GM19351 (cell line): ENCODE data around the gene SLC6A5.

Source experiments
- ATAC-seq: cut with Tn5 transposase; IDR thresholded peaks from one replicate; pipeline ENCODE4 v1.9.1; 2021; ENCODE audit warnings: mild to moderate bottlenecking, moderate library complexity; ENCODE audit not compliant: unreplicated experiment

The SLC6A5 gene

DNA sequence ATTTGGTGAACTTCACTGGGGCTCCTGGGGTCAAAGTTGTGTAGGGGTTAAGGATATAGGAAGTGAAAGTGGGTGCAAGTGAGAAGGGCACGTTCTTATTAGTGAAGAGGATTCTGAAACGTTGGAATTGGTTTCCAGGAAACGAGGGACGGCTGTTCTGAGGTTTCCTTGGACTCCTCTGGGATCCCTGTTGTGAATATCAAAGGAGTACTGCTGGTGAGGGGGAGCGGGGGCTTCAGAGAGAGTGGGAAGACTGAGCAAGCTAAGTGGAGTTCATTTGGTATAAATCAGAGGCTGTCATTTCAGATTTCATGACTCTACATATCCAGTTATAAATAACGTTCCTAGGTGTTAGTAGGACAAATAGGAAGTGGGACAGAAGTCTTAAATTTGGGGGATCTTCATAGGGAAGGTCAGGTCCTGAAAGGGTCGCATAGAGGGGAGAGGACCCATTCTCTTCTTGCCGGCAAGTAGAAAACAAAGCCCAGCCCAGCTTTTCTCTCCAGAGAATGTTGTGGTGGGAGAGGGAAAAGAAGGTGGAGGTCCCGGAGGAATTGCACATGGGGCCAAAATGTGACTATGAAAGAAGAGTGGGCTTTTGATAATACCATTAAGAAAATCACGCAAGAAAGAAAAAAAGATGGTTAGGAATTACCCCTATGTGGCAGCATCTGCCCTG, 68.9 kb downstream of the SLC6A5 start:
- no peak for ATAC-seq

DNA sequence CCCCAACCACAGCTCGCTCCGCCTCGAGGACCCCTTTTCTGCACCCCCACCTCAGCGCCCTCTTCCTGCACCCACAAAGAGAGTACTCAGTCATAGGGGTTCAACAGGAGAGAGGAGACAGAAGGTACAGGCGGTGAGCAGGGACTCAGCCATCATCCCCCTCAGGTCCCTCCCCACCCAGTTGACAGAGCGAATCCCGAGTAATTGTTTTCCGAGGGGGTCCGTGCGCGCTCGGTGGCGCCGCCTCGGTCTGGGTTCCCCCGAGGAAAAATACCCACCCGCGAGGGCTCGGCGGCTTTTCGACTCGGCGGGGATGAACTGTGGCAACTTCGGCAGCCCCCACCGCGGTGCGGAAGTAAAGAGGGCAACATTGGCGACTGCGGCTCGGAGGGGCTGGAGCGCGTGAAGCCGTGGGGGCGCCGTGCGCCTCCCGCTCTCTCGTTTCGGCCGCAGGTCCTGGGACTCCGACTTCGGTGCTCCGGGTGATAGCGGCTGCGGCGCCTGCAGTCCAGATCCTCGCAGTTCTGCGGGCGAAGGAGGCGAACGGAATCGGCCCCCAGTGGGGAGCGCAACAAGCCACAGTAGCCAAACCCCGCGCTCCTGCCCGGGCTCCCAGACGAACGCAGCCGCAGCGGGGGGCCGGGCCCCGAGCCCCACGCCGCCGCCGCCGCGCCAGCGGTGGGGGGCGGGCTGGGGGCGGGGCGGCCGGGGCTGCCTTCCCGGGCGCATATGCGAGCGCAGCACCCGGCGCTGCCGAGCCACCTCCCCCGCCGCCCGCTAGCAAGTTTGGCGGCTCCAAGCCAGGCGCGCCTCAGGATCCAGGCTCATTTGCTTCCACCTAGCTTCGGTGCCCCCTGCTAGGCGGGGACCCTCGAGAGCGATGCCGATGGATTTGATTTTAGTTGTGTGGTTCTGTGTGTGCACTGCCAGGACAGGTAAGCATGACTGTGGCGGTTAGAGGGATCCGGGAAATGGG, 69.7 kb downstream of the SLC6A5 start, which contains the start of gene NELL1:
Gene NELL1 (plus strand): TSS at position 743 of the 976 bp plus-strand sequence.
- ATAC-seq = no peak

DNA sequence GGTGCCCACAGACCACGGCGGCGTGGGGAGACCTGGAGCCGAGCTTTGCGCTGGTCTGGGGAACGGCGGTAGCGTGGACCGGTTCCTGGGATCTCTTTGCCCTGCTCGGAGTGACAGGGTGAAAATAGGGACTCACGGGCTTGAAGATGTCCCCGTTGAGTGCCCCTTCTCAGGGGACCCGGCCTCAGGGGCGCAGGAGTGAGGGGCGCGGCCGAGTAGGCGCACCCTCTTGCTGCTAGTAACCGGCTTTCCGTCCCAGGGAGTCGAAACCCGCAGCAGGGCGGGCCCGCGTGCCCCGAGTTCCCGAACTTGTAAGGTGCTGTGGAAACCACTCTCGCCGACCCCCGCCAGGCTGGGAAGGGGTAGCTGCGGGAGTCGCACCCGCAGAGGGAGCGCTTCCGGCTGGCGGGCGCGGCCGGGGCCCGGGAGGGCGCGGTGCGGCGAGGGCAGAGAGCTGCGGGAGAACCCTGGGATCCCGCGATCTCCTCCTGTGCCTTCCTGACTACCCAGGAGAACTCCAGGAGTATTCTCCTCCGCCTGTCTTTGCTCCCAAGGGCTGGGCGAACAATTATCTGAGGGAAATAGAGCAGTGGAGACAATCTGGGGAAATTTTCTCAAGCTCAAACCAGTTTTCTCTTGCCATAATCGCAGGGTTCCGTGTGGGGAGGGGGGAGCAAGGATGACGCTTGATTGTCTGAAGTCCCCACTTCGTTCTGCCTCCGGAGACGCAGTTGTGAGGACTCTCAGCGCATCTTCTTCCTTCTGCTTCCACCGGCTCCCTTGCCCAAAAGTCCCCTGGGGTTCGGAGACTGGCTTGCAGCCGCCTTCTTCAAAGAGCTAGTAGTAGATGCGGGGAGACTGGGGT, 70.6 kb downstream of the SLC6A5 start:
- ATAC-seq = no peak

DNA sequence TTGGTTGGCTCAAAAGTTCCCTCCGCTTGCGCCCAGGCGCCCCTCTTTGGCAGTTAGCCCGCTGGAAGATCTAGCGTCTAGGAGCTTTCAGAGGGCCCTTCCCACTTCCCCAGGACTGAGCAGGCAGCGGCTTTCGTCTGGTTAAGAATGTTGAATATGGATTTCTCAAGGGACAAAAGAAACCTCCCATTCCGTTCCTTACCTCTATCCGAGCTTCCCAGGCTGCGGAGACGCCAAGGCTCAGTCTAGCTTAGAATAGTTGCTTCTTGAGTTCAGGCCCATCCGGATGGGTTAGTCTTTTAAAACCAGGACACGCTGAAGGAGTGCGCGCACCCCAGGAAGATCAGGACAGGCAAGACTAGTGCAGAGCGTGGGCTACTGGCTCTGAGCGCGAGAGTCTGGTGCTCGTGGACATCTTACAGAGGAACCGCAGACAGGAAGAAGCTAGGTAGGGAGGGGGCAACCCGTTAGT, 71.6 kb downstream of the SLC6A5 start:
- no peak for ATAC-seq

DNA sequence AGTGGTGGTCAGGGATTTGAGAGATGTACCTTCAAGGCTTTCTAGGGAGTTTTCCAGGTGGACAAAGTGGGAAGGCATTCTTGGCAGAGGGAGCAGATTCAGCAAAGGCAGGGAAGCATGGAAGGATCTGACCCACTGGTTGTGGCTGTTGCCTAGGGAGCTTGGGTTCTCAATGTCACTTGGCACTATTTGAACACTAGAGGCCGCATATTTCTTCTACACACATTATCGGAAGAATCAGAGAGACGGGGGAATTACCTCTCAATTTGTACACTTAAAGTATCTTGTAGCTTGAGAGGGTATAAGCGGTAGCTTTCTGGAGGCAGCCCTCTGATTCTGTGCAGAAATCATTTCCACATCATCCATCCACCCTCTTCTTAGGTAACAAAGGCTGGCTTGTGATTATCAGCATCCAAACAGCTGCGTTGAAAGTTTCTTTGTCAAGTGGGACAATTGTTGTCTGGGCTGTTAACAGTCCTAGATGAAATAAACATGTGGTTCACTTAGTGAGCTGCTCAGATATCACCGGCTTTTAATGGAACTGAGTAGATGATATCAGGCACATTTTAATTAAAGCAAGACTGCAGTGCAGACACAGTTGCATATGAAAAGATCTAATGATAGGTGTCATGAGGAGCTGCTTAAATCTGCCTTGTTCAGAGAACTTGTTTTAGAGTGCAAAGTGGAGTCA, 72.6 kb downstream of the SLC6A5 start:
- ATAC-seq = no peak

DNA sequence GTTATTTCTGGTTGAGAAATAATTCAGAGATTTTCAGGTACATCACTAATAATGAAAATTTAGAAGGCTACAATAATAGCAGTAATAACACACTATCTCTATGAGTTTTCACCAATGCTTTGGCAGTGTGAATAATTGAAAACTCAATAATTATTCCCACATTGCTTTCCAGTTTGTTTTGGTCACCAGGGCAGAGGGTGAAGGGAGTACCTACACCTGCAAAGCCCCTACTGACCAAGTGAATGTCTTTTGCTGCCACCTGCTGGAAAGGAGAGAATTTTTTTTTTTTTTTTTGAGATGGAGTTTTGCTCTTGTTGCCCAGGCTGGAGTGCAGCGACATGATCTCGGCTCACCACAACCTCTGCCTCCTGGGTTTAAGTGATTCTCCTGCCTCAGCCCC, 73.2 kb downstream of the SLC6A5 start:
- no peak for ATAC-seq

DNA sequence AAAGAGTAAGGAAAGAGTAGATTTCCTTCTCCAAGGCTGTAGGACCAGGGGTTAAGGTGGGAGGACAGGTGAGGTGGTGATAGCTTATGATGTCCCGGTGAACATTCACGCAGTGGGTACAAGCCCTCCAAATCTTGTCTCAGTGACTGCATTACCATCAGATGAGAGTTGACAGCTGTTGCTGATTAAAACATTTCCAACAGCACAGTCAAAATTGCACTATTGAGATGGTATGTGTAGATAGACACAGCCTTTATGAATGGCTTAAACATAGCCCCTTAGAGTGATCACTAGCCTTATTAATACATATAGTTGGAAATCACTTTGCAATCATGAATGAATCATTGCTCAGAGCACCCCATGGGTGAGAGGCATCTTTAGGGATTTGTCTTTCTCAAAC, 77.2 kb downstream of the SLC6A5 start:
- no peak for ATAC-seq

DNA sequence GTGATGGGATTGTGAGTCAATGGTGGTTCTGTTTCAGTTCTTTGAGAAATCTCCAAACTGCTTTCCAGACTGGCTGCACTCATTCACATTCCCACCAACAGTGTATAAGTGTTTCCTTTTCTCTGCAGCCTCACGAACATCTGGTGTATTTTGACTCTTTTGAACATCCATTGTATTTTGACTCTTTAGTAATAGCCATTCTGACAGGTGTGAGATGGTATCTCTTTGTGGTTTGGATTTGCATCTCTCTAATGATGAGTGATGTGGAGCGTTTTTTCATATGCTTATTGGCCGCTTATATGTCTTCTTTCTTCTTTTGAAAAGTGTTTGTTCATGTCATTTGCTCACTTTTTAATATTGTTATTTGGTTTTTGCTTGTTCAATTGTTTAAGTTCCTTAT, 89.4 kb downstream of the SLC6A5 start:
- ATAC-seq = no peak

DNA sequence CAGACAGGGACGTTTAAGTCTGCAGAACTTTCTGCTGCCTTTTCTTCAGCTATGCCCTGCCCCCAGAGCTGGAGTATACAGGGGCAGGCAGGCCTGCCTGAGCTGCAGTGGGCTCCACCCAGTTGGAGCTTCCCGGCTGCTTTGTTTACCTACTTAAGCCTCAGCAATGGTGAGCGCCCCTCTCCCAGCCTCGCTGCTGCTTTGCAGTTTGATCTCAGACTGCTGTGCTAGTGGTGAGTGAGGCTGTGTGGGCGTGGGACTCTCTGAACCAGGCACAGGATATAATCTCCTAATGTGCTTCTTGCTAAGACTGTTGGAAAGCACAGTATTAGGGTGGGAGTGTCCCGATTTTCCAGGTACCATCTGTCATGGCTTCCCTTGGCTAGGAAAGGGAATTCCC, 108.5 kb downstream of the SLC6A5 start:
- no peak for ATAC-seq
